H1 (cell line): ENCODE results near the gene GALNT7. TPM values are rescaled to one million over a fixed set of nuclear protein-coding genes. Genes with fewer than 3 reads are reported as not detected.

Source experiments
- ATF2 ChIP-seq: IDR thresholded peaks from 2 replicates; pipeline ENCODE4 v1.6.1; 2012; ENCODE audit warnings: low read length, inconsistent platforms
- EP300 ChIP-seq, 2 experiments: IDR thresholded peaks; 1 replicate in 1 of 2; 2 replicates in 1 of 2; pipeline ENCODE4 v1.6.1; 2011 to 2012; ENCODE audit warnings: low read depth in 2 of 2, low read length in 2 of 2, mild to moderate bottlenecking in 2 of 2, borderline replicate concordance in 1 of 2, inconsistent platforms in 1 of 2, moderate library complexity in 1 of 2
- polyA plus RNA-seq, 7 experiments: library from polyadenylated mRNA; depleted of rRNA in 3 of 7; stranded (reverse) in 5 of 7; unstranded in 2 of 7; fragments of >200 nt in 5 of 7; fragments of 200-250 nt in 2 of 7; gene quantifications; 1 replicate in 5 of 7; 2 replicates in 1 of 7; 4 replicates in 1 of 7; pipeline versions ENCODE4 v1.2.1 to v1.2.3, GENCODE V29; 2011 to 2013; ENCODE audit warnings: missing spikeins in 2 of 7, mixed read lengths in 2 of 7
- total RNA-seq: library from RNA; stranded (reverse); fragmentation: NEBNext Ultra II Directional; extraction: Animal tissue kit (Norgen Biotek cat#: 25700); gene quantifications from 2 replicates; pipeline ENCODE4 v1.2.1, GENCODE V29; 2021

GALNT7 gene
- total and polyA plus RNA-seq, 2 of the 8 experiments (the other 6 are each of a cell fraction or from before 2014, with no cell fraction given): 22.4 to 85.5 TPM

GRCh38 chr4:173275150-173275549, 106.5 kb downstream of the GALNT7 start (continued):
- no peak for TF ChIP-seq ATF2
- TF ChIP-seq EP300 (IDR thresholded peaks at IDR 0.05; ENCODE audit: borderline replicate concordance in 1 of 2, low read depth in 2 of 2, low read length in 2 of 2): no peak
- TF ChIP-seq, all 59 proteins: peak for 0
